GM12878 (cell line): ENCODE results near the gene SLC2A3. TPM values are rescaled to one million over a fixed set of nuclear protein-coding genes. Genes with fewer than 3 reads are reported as not detected.

ENCODE experiments used
- CHD4 ChIP-seq: fragments of 200-600 bp; sonication (generic); IDR thresholded peaks from 2 replicates; pipeline ENCODE4 v1.6.1; 2016; ENCODE audit warnings: mild to moderate bottlenecking
- ESRRA ChIP-seq: IDR thresholded peaks from 2 replicates; pipeline ENCODE4 v1.6.1; 2012; ENCODE audit warnings: mild to moderate bottlenecking, low read length, improper control_type of control experiment
- FOXK2 ChIP-seq: fragments of 450-650 bp; IDR thresholded peaks from 2 replicates; pipeline ENCODE4 v1.6.1; 2017; ENCODE audit warnings: mild to moderate bottlenecking, moderate library complexity
- KAT2A ChIP-seq: conservative IDR thresholded peaks from 2 replicates; pipeline ENCODE4 v1.6.1; 2011; ENCODE audit warnings: low read depth, low read length; ENCODE audit not compliant: control insufficient read depth
- KDM1A ChIP-seq: fragments of 200-600 bp; sonication (generic); IDR thresholded peaks from 2 replicates; pipeline ENCODE4 v1.6.1; 2016; ENCODE audit warnings: borderline replicate concordance
- LARP7 ChIP-seq: fragments of 450-650 bp; IDR thresholded peaks from 2 replicates; pipeline ENCODE4 v1.6.1; 2017; ENCODE audit warnings: mild to moderate bottlenecking
- MEF2B ChIP-seq: fragments of 450-650 bp; IDR thresholded peaks from 2 replicates; pipeline ENCODE4 v1.6.1; 2018; ENCODE audit warnings: mild to moderate bottlenecking, moderate library complexity; ENCODE audit not compliant: partially characterized antibody, poor library complexity, severe bottlenecking
- MXI1 ChIP-seq: fragments of 150-350 bp; IDR thresholded peaks from 2 replicates; pipeline ENCODE4 v1.6.1; 2011; ENCODE audit warnings: low read depth, mild to moderate bottlenecking, inconsistent platforms, low read length, improper control_type of control experiment
- NFXL1 ChIP-seq: fragments of 450-650 bp; IDR thresholded peaks from 2 replicates; pipeline ENCODE4 v1.6.1; 2017; ENCODE audit warnings: antibody characterized with exemption, mild to moderate bottlenecking, borderline replicate concordance
- NFYB ChIP-seq: IDR thresholded peaks from 2 replicates; pipeline ENCODE4 v1.6.1; 2011; ENCODE audit warnings: low read depth, mild to moderate bottlenecking, low read length, improper control_type of control experiment, moderate library complexity; ENCODE audit not compliant: insufficient read depth
- RELA ChIP-seq: fragments of 450-650 bp; IDR thresholded peaks from 2 replicates; pipeline ENCODE4 v1.8.0; 2014; ENCODE audit warnings: borderline replicate concordance; ENCODE audit not compliant: partially characterized antibody
- RFX5 ChIP-seq: IDR thresholded peaks from 2 replicates; pipeline ENCODE4 v1.6.1; 2011; ENCODE audit warnings: low read depth, low read length, improper control_type of control experiment
- SMAD1 ChIP-seq: fragments of 450-650 bp; IDR thresholded peaks from 2 replicates; pipeline ENCODE4 v1.6.1; 2018; ENCODE audit warnings: mild to moderate bottlenecking, low read depth; ENCODE audit not compliant: partially characterized antibody
- SMAD5 ChIP-seq: IDR thresholded peaks from 2 replicates; pipeline ENCODE4 v1.6.1; 2016; ENCODE audit warnings: antibody characterized with exemption, low read depth
- SMC3 ChIP-seq: IDR thresholded peaks from 2 replicates; pipeline ENCODE4 v1.6.1; 2011; ENCODE audit warnings: low read length, improper control_type of control experiment, borderline replicate concordance
- SPI1 ChIP-seq: IDR thresholded peaks from 2 replicates; pipeline ENCODE4 v1.6.1; 2011; ENCODE audit warnings: low read depth, mild to moderate bottlenecking, low read length, moderate library complexity, borderline replicate concordance; ENCODE audit not compliant: insufficient read depth
- SRF ChIP-seq, 2 experiments: IDR thresholded peaks; 2 replicates each; pipeline ENCODE4 v1.6.1; 2011; ENCODE audit warnings: low read depth in 2 of 2, low read length in 2 of 2, mild to moderate bottlenecking in 1 of 2, moderate library complexity in 1 of 2
- YBX1 ChIP-seq: fragments of 450-650 bp; IDR thresholded peaks from 2 replicates; pipeline ENCODE4 v1.6.1; 2016; ENCODE audit warnings: antibody characterized with exemption
- ZSCAN29 ChIP-seq: fragments of 450-650 bp; IDR thresholded peaks from 2 replicates; pipeline ENCODE4 v1.6.1; 2017; ENCODE audit warnings: mild to moderate bottlenecking, moderate library complexity
- polyA plus RNA-seq, 11 experiments: library from polyadenylated mRNA; depleted of rRNA in 4 of 11; unstranded in 6 of 11; stranded (reverse) in 5 of 11; fragments of >200 nt; fragmentation: Nextera tagmentation in 4 of 11; fragmentation: Illumina TruSeq in 1 of 11; extraction: Ambion mirVana in 4 of 11; extraction: Trizol in 1 of 11; gene quantifications; 1 replicate in 1 of 11; 2 replicates in 10 of 11; pipeline versions ENCODE4 v1.2.1 to v1.2.3, GENCODE V29; 2011 to 2016; ENCODE audit warnings: inconsistent platforms in 2 of 11, missing spikeins in 2 of 11, low read depth in 1 of 11
- total RNA-seq, 4 experiments: library from RNA; depleted of rRNA in 3 of 4; stranded (reverse); fragments of >200 nt in 3 of 4; fragmentation: Illumina TruSeq in 1 of 4; extraction: Trizol in 1 of 4; gene quantifications; 2 replicates each; pipeline versions ENCODE4 v1.2.1 to v1.2.3, GENCODE V29; 2013 to 2021
- TF ChIP-seq, protein P1 (sequence below): IDR thresholded peaks from 2 replicates; pipeline ENCODE4 v1.6.1; 2012; ENCODE audit warnings: improper control_type of control experiment, low read depth, low read length; ENCODE audit not compliant: insufficient replicate concordance
- TF ChIP-seq, protein P2 (sequence below): fragments of 450-650 bp; IDR thresholded peaks from 2 replicates; pipeline ENCODE4 v1.6.1; 2017; ENCODE audit warnings: antibody characterized with exemption, mild to moderate bottlenecking, moderate library complexity
- TF ChIP-seq, protein P3 (sequence below): IDR thresholded peaks from 2 replicates; pipeline ENCODE4 v1.6.1; 2012; ENCODE audit warnings: low read depth, low read length, improper control_type of control experiment
- TF ChIP-seq, protein P4 (sequence below): fragments of 450-650 bp; IDR thresholded peaks from 2 replicates; pipeline ENCODE4 v1.6.1; 2017; ENCODE audit warnings: borderline replicate concordance

The SLC2A3 gene
- total and polyA plus RNA-seq, 10 of the 15 experiments (the other 5 are each of a cell fraction or from before 2014, with no cell fraction given): 6.5 to 66.3 (median 11.2) TPM

DNA sequence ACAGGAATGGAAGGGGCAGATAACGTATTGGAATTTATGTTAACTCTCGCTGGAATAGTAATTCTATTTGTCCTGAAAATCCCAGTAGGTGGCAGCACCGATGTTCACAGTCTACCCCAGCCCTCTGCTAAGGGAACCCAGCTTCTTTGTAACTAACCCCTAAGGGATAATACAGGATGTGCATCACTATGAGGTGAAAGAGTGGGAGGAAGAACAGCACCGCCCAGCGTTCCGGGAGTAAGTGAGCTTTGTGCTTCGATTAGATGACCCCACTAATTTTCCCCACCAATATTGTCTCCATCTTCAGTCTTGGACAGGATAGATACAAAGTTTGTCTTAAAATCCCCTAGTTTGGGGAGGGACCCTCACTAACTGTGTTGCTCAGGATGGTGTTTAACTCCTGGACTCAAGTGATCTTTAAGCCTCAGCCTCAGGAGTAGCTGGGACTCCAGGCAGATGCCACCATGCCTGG is 2.7 kb downstream of the SLC2A3 start (continued):
- TF ChIP-seq MXI1 (no peak), SPI1 (peak; percentile 44; the same call in 1 of the 2 replicates), SRF (IDR thresholded peaks at IDR 0.05; ENCODE audit: low read depth in 2 of 2, low read length in 2 of 2) (no peak), ESRRA (no peak), RFX5 (no peak), NFYB (no peak), MEF2B (peak; percentile 85), SMC3 (peak; percentile 79), CHD4 (no peak), SMAD1 (no peak), KDM1A (no peak), LARP7 (no peak), KAT2A (no peak), YBX1 (no peak), NFXL1 (no peak), SMAD5 (no peak), RELA (no peak), ZSCAN29 (no peak), FOXK2 (no peak)
- TF ChIP-seq, protein P1, sequence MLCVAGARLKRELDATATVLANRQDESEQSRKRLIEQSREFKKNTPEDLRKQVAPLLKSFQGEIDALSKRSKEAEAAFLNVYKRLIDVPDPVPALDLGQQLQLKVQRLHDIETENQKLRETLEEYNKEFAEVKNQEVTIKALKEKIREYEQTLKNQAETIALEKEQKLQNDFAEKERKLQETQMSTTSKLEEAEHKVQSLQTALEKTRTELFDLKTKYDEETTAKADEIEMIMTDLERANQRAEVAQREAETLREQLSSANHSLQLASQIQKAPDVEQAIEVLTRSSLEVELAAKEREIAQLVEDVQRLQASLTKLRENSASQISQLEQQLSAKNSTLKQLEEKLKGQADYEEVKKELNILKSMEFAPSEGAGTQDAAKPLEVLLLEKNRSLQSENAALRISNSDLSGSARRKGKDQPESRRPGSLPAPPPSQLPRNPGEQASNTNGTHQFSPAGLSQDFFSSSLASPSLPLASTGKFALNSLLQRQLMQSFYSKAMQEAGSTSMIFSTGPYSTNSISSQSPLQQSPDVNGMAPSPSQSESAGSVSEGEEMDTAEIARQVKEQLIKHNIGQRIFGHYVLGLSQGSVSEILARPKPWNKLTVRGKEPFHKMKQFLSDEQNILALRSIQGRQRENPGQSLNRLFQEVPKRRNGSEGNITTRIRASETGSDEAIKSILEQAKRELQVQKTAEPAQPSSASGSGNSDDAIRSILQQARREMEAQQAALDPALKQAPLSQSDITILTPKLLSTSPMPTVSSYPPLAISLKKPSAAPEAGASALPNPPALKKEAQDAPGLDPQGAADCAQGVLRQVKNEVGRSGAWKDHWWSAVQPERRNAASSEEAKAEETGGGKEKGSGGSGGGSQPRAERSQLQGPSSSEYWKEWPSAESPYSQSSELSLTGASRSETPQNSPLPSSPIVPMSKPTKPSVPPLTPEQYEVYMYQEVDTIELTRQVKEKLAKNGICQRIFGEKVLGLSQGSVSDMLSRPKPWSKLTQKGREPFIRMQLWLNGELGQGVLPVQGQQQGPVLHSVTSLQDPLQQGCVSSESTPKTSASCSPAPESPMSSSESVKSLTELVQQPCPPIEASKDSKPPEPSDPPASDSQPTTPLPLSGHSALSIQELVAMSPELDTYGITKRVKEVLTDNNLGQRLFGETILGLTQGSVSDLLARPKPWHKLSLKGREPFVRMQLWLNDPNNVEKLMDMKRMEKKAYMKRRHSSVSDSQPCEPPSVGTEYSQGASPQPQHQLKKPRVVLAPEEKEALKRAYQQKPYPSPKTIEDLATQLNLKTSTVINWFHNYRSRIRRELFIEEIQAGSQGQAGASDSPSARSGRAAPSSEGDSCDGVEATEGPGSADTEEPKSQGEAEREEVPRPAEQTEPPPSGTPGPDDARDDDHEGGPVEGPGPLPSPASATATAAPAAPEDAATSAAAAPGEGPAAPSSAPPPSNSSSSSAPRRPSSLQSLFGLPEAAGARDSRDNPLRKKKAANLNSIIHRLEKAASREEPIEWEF: no peak
- TF ChIP-seq, protein P2, sequence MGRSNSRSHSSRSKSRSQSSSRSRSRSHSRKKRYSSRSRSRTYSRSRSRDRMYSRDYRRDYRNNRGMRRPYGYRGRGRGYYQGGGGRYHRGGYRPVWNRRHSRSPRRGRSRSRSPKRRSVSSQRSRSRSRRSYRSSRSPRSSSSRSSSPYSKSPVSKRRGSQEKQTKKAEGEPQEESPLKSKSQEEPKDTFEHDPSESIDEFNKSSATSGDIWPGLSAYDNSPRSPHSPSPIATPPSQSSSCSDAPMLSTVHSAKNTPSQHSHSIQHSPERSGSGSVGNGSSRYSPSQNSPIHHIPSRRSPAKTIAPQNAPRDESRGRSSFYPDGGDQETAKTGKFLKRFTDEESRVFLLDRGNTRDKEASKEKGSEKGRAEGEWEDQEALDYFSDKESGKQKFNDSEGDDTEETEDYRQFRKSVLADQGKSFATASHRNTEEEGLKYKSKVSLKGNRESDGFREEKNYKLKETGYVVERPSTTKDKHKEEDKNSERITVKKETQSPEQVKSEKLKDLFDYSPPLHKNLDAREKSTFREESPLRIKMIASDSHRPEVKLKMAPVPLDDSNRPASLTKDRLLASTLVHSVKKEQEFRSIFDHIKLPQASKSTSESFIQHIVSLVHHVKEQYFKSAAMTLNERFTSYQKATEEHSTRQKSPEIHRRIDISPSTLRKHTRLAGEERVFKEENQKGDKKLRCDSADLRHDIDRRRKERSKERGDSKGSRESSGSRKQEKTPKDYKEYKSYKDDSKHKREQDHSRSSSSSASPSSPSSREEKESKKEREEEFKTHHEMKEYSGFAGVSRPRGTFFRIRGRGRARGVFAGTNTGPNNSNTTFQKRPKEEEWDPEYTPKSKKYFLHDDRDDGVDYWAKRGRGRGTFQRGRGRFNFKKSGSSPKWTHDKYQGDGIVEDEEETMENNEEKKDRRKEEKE: no peak
- TF ChIP-seq, protein P3, sequence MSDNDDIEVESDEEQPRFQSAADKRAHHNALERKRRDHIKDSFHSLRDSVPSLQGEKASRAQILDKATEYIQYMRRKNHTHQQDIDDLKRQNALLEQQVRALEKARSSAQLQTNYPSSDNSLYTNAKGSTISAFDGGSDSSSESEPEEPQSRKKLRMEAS: no peak
- TF ChIP-seq, protein P4, sequence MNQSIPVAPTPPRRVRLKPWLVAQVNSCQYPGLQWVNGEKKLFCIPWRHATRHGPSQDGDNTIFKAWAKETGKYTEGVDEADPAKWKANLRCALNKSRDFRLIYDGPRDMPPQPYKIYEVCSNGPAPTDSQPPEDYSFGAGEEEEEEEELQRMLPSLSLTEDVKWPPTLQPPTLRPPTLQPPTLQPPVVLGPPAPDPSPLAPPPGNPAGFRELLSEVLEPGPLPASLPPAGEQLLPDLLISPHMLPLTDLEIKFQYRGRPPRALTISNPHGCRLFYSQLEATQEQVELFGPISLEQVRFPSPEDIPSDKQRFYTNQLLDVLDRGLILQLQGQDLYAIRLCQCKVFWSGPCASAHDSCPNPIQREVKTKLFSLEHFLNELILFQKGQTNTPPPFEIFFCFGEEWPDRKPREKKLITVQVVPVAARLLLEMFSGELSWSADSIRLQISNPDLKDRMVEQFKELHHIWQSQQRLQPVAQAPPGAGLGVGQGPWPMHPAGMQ: no peak
